ENCODE measurements around the gene CALU.

CALU gene

GRCh38 chr7:128721376-128721775, 17.8 kb upstream of the CALU start:
- no peak for DNase-seq (ENCODE audit: low read depth)
- TF ChIP-seq CTCF (IDR thresholded peaks at IDR 0.05; ENCODE audit: low read depth, low read length, missing control alignments) = no peak
- H3K4me3 ChIP-seq (ENCODE audit: low read depth, low read length) = no peak overlapping the region

- H3K4me3 ChIP-seq (ENCODE audit: low read depth, low read length) = no peak overlapping the region
- TF ChIP-seq CTCF (IDR thresholded peaks at IDR 0.05; ENCODE audit: low read depth, low read length, missing control alignments) = no peak
- DNase-seq (ENCODE audit: low read depth) = no peak
Measured at GRCh38 chr7:128724743-128725142, 14.4 kb upstream of the CALU start.

GRCh38 chr7:128725531-128725930, 13.6 kb upstream of the CALU start:
- no peak overlapping the region for H3K4me3 ChIP-seq (ENCODE audit: low read depth, low read length)
- TF ChIP-seq CTCF (IDR thresholded peaks at IDR 0.05; ENCODE audit: low read depth, low read length, missing control alignments) = no peak
- DNase-seq (ENCODE audit: low read depth) = no peak

- no peak overlapping the region for H3K4me3 ChIP-seq (ENCODE audit: low read depth, low read length)
- no peak for TF ChIP-seq CTCF (IDR thresholded peaks at IDR 0.05; ENCODE audit: low read depth, low read length, missing control alignments)
- no peak for DNase-seq (ENCODE audit: low read depth)
Measured at GRCh38 chr7:128726059-128726736, 13.0 kb upstream of the CALU start.

GRCh38 chr7:128726737-128727072, 12.5 kb upstream of the CALU start:
- H3K4me3 ChIP-seq (ENCODE audit: low read depth, low read length) = no peak overlapping the region
- DNase-seq (ENCODE audit: low read depth) = no peak
- TF ChIP-seq CTCF (IDR thresholded peaks at IDR 0.05; ENCODE audit: low read depth, low read length, missing control alignments) = no peak

GRCh38 chr7:128727239-128727638, 11.9 kb upstream of the CALU start:
- H3K4me3 ChIP-seq (ENCODE audit: low read depth, low read length) = no peak overlapping the region
- no peak for DNase-seq (ENCODE audit: low read depth)
- no peak for TF ChIP-seq CTCF (IDR thresholded peaks at IDR 0.05; ENCODE audit: low read depth, low read length, missing control alignments)

GRCh38 chr7:128728598-128728997, 10.6 kb upstream of the CALU start:
- H3K4me3 ChIP-seq (ENCODE audit: low read depth, low read length) = no peak overlapping the region
- no peak for TF ChIP-seq CTCF (IDR thresholded peaks at IDR 0.05; ENCODE audit: low read depth, low read length, missing control alignments)
- no peak for DNase-seq (ENCODE audit: low read depth)

Measured in GM12864 (cell line).